HG03039 (cell line): ENCODE measurements around the gene RFWD3.

Experiments
- ATAC-seq: cut with Tn5 transposase; IDR thresholded peaks from one replicate; pipeline ENCODE4 v1.9.1; 2021; ENCODE audit warnings: mild to moderate bottlenecking, moderate library complexity; ENCODE audit not compliant: unreplicated experiment

RFWD3 gene

DNA sequence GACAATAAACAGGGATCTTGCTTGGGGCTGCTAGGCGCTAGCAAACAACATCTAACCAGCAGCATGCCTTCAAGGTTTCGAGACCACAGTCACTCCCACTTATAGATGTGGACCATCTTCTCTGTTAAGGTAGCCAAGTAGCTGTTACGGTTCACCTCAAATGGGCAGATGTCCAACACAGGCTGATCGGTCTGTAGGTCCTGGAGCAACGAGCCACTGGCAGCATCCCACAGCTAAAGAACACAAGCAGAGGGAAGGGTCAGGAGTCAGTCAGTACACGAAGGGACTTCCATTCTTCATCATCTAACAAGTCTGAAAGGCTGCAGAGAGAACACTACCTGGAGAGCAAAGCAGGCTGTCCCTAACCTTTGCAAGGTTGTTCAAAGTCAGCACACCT is 42.8 kb downstream of the RFWD3 start:
- ATAC-seq: no peak

DNA sequence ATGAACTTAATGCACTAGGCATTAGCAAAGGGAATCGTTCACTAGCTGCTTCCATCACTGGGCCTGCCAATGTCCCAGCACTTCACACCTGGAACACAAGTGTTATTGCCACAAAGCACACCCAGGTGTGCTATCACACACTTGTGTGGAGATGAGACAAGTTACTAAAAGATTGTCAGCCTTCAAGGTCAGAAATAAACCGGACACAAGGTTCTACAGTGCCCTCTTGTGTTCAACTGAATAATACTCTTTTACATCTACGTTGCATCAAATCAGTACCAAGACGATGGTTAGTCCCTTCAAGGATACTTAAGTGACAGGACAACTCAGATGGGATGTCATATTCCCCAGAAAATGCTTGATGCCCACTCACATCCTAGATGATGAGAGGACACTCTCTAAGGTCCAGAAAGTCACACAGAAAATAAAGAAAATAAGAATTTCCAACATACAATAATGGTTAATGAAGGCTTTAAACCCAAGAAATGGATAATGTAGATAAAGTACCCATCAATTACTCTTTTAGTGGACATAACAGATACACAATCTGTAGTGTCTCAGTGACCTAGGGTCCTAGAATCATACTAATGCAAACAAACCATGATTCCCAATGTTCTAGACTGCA is 43.4 kb downstream of the RFWD3 start:
- ATAC-seq: no peak

DNA sequence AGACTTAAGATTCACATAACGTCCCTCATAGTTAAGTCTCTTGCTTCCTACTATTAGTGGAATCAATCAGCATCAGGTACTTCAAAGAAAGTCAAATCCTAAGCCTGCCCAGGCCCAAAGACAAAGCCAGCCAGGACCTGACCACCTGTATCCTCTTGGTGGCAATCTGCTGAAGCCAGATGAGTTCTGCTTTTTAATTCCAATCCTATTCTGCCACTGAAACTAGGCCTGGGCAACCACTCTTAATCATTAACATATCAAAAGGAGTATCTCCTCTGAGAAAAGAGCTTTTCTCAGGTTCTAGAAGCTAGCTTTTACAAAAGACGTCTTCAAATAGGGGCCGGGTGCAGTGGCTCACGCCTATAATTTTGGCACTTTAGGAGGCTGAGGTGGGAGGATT is 44.7 kb downstream of the RFWD3 start:
- ATAC-seq: no peak

DNA sequence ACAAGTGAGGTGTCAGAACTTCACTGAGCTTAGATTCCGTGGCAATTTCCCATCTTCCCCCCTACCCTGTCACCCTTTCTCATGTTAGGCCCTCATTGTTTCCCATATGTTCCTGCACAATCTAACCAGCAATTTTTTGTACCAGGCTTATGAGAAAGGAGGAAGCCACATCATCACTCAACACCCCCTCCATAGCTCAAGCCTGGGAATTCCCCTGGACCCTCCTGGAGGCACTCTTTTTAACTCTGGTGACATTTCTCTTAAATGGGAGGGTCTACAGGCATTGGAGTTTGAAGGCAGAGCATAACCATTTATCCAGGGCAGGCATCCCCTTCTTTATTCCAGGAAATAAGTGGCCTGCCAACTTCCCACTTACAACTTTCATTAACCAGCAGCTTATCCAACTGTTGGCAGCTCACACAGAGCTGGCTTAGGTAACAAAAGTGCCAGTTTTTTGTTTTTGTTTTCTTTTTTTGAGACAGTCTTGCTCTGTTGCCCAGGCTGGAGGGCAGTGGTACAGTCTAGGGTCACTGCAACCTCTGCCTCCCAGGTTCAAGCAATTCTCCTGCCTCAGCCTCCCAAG is 49.4 kb downstream of the RFWD3 start:
- no peak for ATAC-seq

DNA sequence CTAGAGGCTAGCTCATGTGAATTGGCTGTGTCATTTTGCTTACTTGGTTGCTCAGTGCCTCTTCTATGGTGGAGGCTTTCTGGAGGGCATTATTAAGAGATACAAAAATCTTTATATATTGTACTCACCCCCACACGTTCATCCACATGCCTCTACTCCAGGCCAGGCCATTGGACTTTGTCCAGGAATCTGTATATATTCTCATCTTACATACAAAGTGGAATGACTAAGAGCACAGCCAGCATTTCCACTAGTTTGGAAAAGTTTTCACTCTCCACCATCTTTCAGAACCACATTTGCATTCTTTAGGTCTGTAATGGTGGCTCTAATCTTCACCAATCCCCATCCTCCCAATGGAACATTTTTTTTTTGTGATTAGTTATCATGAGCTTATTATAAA is 55.0 kb downstream of the RFWD3 start:
- no peak for ATAC-seq

DNA sequence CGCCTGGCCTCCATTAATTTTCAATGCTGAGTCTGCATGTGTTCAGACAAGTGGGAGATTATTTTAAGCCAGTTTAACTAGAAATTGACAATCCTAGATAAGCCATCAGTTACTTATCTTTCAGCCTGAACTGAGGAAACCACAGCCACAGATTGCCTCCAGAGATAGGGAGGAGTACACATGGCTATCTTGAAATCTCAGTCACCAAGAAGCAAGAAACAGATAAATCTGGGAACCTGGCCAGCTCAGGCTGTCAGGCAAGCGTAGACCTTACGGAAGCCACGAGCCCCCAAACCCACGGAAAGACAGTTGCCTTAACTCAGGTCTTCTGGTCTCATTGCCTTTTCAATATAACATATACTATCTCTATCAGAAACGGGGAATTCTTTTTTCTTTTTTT is 57.7 kb downstream of the RFWD3 start:
- ATAC-seq: no peak

DNA sequence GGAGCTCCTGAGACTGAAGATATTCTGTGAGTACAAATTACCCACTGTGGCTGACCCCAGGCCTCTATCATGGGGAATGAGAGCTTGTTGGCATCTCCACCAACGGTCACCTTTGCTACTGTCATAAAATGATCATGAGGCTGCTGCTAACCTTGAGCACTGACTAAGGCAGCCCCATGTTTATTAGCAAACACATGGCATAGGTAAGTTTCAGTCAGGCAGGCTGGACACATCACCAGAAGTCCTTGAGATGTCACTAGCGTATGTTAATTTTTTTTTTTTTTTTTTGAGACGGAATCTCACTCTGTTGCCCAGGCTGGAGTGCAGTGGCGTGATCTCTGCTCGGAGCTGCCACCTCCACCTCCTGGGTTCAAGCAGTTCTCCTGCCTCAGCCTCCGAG is 58.3 kb downstream of the RFWD3 start:
- ATAC-seq: no peak

DNA sequence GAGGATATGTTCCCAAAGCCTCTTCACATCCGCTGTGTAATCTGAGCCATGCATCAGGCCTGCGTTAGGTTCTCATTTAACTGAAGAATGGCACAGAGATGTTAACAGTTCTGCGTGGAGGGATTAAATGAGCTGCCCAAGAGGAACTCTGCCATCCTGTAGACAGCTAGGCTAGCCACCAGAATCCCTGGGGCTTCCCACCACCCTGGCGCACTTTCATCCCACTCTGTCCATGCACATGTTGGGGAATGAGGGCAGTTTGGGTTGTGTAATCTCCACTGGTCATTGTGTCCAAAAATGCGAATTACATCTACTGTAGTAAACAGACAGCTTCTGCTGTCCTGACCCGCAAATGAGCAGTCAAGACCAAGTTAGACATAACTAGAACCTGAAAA is 58.7 kb downstream of the RFWD3 start:
- no peak for ATAC-seq

DNA sequence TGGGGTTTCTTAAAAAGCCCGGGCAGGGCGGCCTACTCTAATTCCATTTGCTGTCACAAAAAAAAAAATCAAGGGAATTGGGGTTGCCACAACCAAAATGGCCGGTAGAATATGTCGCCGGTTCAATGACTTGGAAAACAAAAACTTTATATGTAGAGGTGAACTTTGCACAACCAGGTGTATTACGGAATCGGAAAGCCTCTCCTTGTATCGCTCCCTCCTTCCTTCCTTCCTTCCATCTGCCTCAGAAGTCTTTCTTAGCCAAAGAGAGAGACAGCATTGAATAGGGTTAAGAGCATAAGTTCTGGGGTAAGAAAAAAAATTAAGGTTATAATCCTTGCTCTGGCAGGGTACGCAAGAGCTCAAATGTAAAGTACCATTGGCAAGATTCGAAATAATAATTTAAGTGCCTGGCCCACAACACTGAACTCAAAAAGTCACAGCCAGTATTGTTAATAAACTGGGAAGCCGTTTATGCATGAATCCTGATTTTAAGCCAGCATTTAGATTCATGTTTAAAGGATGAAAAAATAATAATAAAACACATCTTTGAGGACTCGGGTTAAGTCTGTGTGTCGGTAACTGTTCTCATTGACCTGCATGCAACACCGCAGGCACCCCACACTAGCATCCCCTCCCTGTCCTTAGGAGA is 59.2 kb downstream of the RFWD3 start:
- ATAC-seq: no peak

DNA sequence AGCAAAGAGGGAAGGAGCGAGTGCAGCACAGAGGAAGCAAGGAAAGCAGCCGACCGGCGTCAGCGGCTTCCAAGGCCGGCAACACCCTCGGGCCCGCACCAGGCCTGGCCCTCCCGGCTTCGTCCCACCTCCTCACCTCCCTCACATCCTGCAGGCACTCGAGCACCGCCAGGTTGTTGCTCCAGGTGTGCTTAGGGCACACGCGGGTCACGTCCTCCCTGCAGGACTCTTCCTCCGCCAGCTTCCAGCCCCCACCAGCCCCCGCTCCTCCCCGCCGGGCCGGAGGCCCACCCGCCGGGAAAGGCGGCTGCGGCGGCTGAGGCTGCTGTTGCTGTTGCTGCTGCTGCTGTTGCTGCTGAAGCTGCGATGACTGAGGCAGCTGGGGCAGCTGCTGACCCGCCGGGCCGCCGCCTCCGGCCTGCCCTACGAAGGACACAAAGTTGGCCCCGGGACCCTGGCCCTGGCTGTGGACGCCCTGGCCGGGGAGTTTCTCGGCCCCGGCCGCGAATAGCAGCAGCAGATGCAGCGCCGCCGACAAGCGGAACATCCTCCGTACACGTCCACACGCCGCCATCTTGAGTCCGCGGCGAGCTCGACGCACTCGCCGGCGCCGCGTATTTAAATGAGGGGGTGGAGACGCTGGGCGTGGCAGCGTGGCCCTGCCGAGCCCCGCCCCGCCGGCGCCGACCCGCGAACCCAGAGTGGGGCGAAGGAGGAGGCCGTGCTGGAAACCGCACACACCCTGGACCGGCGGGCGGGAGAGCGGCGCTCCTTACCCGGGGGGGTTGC is 60.0 kb downstream of the RFWD3 start, which contains the start of gene GLG1:
TSS of gene GLG1 (minus strand) at position 594 of the 789 bp plus-strand sequence. CDS start at position 574, 20 bp downstream.
- peak; percentile 97 for ATAC-seq

DNA sequence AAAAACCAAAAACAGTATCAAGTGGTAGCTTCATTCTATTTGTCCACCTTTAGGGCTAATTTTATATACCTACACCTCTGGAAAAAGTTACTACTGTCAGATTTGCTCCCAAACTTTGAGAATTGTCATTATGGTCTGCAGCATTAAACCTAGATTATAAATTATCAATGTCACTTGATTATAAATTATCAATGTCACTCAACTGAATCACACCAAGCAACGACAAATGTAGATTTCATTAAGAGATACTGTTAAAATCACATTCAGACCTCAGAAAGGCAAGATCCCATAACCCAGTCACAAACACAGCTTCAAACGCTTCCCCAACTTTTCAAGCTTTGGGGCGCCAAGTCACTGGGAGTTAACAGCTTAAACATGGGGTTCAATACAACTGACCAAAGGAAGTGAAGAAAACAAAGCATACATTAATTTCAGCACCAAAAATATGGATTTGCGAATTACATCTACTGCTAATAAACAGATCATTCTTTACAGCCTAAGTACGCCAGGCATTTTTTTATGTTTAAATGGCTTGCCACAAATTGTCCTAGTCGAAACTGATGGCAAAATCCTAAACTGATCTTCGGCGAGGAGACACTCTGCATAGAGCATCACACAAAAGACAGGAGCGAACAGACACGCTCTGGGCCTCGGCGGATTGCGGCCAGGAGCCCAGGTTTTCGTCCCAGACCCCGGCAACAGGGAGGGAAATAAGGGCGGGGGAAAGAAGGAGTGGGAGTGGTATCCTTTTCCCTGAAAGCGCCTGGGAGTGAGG is 60.7 kb downstream of the RFWD3 start:
- peak; percentile 4 for ATAC-seq

DNA sequence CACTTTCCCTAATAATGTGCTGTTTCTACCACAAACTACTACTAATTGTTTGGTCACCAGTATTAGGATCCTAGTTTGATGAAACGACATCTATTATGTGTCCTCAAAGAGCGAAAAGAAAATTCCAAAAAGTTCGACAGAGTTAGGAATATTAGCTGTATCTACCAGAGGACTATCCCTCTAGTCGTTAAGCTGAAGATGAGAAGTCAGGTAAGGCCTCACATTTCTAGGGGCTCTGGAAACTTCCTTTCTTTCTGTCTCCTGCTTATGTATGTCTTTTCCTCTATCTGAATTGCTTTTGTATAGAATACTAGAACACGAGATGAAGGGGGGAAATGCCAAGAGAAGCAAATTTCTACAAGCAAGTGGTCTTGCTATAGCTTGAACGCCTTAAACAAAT is 61.3 kb downstream of the RFWD3 start:
- no peak for ATAC-seq

DNA sequence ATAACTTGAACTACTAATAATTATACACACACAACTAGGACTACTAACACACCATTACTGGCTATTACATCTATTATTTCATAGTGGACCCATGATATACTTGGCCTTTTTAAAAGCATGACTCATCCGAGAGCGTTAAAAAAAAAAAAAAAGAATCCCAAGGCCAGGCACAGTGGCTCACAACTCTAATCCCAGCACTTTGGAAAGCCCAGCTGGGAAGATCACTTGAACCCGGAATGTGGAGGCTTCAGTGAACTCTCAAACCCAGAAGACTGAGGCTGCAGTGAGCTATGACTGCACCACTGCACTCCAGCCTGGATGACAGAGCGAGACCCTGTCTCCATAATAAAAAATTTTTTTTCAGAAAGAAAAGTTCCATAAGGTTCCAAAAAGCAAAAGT is 62.8 kb downstream of the RFWD3 start:
- no peak for ATAC-seq

DNA sequence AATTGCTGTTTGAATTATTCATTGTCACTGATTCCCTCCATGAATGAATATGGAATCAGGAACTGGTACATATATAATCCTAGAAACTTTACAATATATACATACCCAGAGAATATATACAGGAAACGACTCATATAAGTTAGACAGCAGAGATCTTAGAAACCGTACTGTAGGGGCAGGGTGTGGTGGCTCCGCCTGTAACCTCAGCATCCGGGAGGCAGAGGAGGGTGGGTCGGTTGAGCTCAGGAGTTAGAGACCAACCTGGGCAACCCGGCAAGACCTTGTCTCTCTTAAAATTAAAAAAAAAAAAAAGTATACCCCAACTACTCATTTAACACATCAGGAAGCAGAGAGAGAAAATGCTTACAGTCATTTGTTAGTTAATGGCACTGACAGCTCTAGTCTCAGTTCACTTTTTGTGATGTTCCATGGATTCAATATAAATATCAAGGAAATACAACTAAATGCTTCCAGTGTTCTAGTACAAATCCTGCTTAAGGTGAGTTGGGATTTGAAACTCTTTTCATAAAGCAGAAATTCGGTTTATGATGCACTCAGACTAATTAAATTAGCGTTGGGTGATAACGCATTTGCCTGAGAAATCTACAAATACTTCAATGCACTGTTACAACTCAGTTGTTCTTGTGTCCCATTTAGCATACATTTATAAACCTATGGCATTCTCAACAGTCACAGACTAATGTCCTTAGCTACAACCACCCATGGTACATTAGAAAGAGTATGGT is 65.4 kb downstream of the RFWD3 start:
- no peak for ATAC-seq

DNA sequence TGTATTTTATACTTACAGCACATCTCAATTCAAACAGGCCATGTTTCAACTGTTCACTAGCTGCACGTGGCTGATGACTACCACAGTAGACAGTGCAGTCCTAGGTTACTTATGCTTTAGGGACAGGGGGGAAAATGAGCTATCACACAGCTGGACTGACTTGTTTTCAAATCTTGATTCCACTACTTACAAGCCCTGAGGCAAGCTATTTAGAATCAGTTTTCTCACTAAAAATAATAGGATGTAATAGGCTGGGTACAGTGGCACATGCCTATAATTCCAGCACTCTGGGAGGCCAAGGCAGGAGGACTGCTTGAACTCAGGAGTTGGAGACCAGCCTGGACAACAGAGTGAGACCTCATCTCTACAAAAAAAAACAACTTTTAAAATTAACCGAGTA is 70.1 kb downstream of the RFWD3 start:
- ATAC-seq: no peak

DNA sequence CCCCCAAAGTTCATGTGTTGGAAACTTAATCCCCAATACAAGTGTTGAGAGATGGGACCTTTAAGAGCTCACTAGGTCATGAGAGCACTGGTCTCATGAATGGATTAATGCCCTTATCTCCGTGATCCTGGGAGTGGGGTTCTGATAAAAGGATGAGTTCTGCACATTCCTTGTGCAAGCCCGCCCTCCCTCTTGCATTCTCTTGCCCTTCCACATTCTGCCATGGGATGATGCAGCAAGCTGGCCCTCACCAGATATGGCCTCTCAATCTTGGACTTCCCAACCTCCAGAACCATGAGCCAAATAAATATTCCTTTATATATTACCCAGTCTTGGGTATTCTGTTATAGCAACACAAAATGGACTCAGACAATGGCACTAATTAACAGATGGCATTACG is 73.8 kb downstream of the RFWD3 start:
- ATAC-seq: no peak

DNA sequence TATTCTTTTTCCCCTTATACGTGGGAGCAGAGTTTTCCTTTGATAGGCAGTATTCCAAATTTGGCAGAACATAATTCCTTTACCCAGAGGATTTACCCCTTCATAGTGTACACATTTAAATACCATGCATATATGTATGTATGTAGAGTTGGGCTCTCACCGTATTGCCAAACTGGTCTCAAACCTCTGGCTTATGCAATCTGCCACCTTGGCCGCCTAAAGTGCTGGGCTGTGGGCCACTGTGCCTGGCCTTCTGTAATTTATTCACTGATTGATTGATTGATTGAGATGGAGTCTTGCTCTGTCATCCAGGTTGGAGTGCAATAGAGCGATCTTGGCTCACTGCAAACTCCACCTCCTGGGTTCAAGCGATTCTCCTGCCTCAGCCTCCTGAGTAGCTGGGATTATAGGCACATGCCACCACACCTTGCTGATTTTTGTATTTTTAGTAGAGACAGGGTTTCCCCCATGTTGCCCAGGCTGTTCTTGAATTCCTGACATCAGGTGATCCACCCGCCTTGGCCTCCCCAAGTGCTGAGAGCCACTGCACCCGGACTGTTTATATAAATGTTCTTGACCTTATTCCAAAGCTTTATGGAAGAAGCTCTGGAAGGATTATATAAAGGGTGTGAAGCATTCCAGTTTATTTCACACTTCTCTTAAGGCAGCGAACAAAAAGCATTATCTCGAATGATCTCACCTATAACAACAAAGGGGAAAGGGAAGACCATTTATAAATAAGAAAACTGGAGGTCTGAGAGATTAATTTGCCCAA is 74.6 kb downstream of the RFWD3 start:
- ATAC-seq: no peak

DNA sequence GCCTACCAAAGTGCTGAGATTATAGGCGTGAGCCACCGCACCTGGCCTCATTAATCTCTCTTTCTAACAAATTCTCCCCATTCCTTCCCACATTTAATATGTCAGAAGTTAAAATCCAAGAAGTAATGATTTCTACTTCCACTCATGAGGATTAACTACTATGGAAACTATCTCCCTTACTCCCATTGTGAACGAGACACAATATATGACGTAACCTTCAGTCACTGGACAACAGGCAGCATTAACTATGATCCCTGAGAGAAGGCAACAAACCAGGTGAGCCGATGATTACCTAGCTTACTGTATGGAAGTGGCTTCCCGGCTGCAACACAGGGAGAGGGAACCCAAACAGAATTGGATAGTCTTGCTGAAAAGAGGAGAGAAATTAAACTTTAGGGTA is 79.7 kb downstream of the RFWD3 start:
- no peak for ATAC-seq

DNA sequence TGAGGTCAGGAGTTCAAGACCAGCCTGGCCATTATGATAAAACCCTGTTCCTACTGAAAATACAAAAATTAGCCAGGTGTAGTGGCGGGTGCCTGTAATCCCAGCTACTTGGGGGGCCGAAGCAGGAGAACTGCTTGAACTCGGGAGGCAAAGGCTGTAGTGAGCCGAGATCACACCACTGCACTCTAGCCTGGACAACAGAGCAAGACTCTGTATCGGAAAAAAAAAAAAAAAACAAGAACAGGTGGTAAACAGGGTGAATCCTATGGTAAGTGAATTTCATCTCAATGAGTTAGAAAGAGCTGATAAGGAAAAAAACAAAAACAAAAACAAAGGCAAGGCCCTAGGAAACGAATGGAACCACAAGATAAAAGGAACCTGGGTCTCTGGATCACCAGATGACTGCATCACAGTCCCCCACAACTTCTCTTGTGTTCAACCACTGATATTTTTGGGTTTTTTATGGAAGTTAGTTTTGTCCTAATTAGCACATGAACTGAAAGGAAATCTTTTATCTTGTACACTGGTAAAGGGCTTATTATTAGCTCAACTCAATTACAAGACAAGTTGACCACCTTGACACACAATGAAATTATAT is 80.7 kb downstream of the RFWD3 start:
- no peak for ATAC-seq
